ENCODE data around the gene CLDN4. TPM values are rescaled to one million over a fixed set of nuclear protein-coding genes. Genes with fewer than 3 reads are reported as not detected.

Gene CLDN4
- total RNA-seq, result not detected in 2 replicates

DNA sequence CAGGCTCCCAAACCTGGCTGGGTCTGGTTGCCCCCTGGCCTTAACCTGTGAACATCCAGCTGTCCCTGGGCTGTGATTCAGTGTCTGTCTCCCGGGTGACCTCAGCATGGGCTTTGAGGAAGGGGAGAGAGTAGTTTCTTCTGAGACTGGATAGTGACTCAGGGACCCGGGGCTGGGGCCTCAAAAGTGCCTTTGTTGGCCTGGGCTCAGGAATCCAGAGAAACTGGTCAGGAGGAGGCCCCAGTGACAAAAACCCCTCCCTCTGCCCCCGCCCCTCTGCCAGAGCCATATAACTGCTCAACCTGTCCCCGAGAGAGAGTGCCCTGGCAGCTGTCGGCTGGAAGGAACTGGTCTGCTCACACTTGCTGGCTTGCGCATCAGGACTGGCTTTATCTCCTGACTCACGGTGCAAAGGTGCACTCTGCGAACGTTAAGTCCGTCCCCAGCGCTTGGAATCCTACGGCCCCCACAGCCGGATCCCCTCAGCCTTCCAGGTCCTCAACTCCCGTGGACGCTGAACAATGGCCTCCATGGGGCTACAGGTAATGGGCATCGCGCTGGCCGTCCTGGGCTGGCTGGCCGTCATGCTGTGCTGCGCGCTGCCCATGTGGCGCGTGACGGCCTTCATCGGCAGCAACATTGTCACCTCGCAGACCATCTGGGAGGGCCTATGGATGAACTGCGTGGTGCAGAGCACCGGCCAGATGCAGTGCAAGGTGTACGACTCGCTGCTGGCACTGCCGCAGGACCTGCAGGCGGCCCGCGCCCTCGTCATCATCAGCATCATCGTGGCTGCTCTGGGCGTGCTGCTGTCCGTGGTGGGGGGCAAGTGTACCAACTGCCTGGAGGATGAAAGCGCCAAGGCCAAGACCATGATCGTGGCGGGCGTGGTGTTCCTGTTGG, at the start of gene CLDN4:
Gene CLDN4, plus strand, starts transcription at position 316 of the 903 bp plus-strand sequence. Its CDS starts 206 bp downstream, at position 522.

GRCh38 chr7:73842067-73842976, 11.5 kb downstream of the CLDN4 start, which contains the start of gene METTL27:
Gene METTL27, minus strand, starts transcription at chr7:73842516. Its CDS starts 376 bp downstream, at chr7:73842140.

DNA sequence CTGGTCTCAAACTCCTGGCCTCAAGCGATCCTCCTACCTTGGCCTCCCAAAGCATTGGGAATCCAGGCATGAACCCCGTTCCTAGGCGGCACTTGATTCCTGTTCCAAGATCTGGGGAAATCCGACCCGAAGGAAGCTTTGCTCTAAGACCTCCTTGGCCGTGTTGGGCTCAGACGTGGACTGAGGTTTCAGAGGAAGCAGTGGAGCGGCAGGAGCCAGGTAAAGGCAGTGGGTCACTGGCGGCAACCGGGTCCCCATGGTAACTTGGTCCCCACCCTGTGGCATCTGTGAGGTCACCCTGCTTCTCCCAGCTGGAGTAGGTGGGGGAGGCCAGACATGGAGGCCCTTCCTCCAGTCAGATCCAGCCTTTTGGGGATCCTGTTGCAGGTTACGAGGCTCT, 30.1 kb downstream of the CLDN4 start, which contains the start of gene TMEM270:
Gene TMEM270, plus strand, starts transcription at position 301 of the 400 bp plus-strand sequence. Its CDS starts 36 bp downstream, at position 337.

Other genes with a start within 250 kb of the CLDN4 start
- 0.54 TPM in 1 of 2 replicates, not detected in the other for gene MLXIPL, start 206.5 kb upstream of the CLDN4 start, total RNA-seq
- gene VPS37D, start 163.2 kb upstream of the CLDN4 start, total RNA-seq, result 2.7 and 3.1 TPM in 2 replicates
- gene DNAJC30, start 147.5 kb upstream of the CLDN4 start, total RNA-seq, result 6.1 and 9.0 TPM in 2 replicates
- gene BUD23, start 147.4 kb upstream of the CLDN4 start, total RNA-seq, result 43.6 and 49.3 TPM in 2 replicates
- gene STX1A, start 111.3 kb upstream of the CLDN4 start, total RNA-seq, result 4.4 and 11.1 TPM in 2 replicates
- gene ABHD11, start 92.2 kb upstream of the CLDN4 start, total RNA-seq, result 4.8 and 11.0 TPM in 2 replicates
- gene CLDN3, start 60.7 kb upstream of the CLDN4 start, total RNA-seq, result not detected in 2 replicates
- 2.0 and 3.0 TPM in 2 replicates for gene METTL27, start 11.5 kb downstream of the CLDN4 start, total RNA-seq
- gene TMEM270, start 30.2 kb downstream of the CLDN4 start, total RNA-seq, result not detected in 2 replicates
- gene ELN, start 197.2 kb downstream of the CLDN4 start, total RNA-seq, result 17.1 and 20.8 TPM in 2 replicates